NCI-H82 treated with DMSO at 0.1 percent for 48 hours (cell line): ENCODE measurements around the gene NME2.
"Not testable (repeated sequence)": the region's sequence is repeated elsewhere in the genome, so short reads cannot be mapped to it uniquely, and the experiment has no call there.

Source experiments
- DNase-seq: peaks from one replicate; lab custom pipeline; 2025; ENCODE audit not compliant: unreplicated experiment; lab: John Stamatoyannopoulos, UW

NME2 gene

DNA sequence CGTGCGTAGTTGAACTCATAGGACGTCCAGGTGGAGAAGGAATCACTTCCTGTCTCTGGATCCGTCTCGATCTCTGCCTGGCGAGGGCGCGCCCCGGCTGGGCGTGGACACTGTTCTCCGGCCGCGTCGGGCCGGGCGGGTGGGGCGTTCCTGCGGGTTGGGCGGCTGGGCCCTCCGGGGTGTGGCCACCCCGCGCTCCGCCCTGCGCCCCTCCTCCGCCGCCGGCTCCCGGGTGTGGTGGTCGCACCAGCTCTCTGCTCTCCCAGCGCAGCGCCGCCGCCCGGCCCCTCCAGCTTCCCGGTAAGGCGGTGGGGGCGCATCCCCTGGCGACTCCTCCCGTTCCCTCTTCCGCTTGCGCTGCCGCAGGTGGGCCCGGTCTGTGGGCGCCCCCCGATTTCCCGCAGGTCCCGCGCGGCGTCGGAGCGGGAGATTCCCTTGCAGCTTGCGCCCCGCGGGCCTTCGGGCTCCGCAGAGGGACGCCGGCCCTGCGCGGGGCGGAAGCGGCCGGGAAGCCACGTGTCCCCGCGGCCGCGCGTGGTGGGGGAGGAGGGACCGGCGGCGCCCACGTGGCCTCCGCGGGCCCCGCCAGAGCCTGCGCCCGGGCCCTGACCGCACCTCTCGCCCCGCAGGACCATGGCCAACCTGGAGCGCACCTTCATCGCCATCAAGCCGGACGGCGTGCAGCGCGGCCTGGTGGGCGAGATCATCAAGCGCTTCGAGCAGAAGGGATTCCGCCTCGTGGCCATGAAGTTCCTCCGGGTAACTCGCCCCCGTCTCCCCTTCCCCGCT lies at the start of gene NME2:
Gene NME2, plus strand, starts transcription at position 214 of the 789 bp plus-strand sequence. Its CDS starts 420 bp downstream, at position 634.
- DNase-seq = no peak

DNA sequence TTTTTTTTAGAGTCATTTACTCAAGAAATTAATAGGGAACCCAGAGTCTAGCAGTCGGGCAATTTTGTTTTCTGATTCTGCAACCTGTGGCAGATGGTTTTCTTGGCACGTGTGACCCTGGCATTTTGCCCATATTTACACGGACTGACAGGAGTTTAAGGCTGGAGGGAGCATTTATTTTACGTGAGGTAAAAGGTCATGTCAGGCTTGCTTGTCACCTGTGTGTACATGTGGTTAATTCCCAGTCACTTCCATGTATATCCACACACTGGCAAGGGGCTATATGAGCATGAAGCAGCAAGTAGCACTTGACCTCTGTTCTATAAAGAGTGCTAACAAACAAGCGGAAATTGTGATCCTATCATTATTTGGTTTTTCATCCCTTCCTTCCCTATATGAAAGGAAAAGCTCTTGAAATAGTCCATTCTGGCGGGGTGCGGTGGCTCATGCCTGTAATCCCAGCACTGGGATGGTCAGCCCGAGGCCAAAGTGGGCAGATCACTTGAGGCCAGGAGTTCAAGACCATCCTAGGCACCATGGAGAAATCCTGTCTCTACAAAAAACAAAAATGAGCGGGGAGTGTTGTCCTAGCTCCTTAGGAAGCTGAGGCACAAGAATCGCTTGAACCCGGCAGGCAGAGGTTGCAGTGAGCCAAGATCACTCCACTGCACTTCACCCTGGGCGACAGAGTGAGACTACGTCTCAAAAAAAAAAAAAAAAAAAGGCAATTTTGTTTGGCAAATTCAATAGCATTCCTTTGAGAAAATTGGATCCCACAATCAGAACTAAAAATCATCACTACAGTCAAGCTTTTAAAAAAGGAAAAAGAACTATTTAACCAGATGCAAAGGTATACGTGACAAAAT lies 47.6 kb upstream of the NME2 start:
- peak; percentile 59 for DNase-seq

DNA sequence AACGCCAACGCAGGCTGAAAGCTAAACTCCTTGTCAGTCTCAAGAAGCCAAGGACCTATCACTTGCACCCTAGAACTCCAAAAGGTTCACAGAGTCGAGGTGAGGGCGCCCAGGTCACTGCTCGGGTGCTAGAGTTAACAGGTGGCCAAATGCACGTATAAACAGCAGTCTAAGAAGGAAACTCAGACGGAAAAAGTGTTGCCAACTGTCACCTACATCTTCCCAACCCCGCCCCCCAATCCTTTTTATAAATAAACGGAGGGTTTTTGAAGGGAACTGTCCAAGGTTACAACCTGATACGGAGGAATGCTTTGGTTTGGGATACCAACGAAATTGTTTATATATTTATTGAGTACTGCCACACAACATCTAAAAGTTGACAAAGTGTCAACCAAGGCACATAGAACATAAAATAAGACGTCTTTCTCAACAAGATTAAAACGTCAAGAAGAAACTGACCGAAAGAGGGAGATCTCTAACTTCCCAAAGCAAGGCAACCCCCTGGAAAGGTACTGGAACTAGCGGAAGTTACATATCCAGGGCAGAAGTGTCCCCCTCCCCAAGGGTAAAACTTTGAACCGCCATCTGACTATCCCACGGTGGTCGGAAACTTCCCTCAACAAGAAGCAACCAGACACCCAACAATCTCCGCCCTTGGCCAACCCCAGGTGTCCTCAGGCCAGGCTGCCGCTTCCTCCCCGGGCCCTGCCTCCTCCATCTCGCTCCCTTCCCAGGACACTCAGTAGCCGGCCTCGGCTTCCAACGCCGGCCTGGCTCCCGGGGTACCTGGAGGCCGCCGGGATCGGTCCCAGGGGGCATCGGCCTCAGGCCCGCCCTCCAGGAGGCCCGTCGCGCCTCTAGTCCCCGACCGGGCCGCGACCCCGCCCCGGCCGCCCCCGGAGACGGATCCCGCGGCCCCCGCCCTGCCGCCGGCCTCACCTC lies 46.5 kb upstream of the NME2 start:
- DNase-seq = no peak

DNA sequence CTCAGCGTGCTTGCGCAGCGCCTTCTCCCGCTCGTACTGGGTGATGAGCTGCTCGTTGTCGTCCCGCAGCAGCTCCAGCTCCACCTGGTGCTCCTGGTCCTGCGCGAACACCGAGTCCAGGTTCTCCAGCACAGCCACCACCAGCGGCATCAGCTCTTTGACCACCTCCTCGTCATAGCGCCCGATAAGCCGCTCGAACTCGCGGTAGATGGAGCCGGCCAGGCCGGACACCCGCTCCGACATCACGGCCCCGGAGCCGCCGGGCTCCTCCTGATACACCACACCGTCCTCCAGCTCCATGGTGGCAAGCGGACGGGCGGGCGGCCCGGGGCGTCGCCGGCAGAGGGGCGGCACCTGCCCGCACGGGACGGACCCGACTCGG lies 45.9 kb upstream of the NME2 start:
- no peak for DNase-seq

DNA sequence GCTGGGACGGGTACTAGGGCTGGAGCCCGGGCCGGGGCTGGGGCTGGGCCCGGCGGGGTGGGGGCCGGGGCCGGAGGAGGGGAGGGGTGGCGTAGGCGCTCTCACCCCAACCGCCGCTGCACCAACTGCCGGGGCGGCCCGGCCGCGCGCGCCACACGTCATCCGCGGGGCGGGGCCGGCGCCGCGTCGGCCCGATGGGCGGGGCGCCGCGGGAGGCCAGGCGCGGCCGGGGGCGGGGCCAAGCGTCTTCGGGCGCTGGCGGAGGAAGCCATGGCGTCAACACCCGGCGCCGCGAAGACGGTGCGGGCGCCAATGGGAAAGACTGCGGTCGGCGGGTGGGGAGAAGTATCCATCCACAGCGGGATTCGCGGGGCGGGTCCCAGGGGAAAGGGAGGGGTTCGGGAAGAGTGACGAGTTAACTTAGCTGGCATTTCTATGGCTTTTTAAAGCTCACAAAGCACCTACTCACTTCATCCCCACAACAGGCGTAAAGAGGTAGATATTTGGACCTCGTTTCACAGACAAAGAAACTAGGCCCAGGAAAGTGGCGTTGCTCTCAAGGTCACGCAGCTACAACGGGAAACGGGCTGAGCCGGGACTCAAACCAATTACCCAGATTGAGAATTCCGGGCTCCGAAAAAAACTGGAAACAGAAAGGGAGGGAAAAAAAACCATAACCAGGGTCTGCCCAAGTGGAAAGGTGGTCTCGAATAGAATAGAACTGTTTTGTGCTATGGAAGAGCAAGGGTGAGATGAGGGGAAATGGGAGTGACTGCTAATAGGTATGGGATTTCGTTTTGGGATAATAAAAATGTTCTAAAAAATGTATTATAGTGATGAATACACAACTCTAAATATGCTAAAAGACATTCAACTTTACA lies 45.2 kb upstream of the NME2 start, which contains the start of gene SPAG9:
Gene SPAG9, minus strand, starts transcription at position 130 of the 881 bp plus-strand sequence. CDS start 212 bp downstream, outside the sequence.
- DNase-seq = peak; percentile 90

DNA sequence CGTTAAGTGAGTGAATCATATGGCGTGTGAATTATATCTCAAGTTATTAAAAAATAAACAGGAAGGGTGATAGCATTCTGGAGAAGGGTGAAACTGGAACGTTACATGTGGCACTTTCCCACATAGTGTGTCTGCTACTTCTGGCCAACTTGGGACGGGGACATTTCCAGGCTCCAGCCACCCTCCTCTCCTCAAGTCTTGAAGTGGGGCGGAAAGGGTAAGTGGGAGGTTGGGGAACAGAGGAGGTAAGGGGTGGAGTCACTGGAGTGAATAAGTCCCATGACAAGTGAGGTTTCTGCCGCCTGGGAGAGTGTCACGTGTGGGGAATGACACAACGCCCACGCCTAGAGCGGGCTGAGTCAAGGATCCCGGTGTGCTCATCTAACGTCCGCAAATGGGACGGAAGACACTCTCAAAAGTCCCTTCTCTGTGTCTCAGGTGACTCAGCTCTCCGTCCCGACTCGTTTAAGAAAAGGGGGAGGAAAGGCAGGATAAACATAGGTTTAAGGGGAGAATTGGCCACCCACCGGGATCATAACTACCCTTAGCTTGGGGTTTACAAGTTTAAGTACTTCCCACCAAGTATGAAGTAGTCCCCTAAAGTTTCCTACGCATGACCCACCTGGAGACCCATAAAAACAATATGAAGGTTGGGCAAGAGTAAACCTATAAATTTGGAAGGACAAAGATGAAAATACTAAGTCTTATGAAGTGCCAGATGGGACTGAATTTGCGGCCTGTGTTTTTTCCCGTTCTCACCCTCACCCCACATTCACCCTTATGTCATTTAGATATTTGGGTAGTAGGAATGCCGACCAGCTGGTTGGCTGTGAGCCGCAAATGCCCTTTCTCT lies 44.4 kb upstream of the NME2 start:
- no peak for DNase-seq

DNA sequence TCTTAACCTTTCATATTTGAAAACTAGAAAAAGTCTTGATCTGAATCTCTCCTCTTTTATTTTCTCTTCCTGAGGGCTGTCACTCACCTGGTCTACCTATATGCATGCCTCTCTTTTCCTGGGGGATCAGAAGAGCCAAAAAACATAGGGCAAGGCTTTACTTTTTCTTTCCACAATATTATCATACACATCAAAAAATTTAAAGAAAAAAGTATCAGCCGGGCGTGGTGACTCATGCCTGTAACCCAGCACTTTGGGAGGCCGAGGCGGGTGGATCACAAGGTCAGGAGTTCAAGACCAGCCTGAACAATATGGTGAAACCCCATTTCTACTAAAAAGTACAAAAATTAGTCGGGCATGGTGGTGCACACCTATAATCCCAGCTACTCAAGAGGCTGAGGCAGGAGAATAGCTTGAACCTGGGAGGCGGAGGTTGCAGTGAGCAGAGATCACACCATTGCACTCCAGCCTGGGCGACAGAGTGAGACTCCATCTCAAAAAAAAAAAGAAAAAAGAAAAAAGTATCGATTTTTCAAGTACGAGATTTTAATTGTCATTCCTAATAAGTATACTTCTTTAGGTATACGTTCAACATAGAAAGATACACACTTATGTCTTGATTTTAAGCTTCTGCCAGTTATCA lies 43.6 kb upstream of the NME2 start:
- not testable (repeated sequence) for DNase-seq

DNA sequence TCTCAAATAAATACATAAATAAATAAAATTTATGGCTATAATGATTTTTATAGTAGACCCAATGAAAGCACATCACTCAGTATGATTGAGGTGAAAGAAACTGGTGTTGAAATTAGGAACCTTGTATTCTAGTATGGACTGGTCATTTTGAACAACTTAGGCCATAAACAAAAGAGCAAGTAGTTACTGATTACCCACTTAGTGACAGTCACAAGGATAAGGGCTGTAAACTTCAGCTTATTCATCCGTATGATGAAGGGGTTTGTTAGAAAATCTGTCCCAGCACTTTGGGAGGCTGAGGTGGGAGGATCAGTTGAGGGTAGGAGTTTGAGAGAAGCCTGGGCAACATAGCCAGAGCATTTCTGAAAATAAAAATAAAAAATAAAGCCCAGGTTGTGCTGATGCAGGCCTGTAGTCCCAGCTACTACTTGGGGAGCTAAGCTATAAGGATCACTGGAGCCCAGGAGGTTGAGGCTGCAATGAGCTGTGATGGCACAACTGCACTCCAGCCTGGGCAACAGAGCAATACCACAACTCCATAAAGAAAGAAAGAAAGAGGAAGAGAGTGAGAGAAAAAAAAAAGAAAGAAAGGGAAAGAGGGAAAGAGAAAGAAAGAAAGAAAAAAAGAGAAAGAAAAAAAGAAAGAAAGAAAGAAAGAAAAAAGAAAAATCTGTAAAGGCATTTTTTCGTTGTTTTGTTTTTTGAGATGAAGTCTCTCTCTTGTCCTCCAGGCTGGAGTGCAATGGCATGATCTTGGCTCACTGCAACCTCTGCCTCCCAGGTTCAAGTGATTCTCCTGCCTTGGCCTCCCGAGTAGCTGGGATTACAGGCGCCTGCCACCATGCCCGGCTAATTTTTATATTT lies 41.3 kb upstream of the NME2 start:
- DNase-seq = no peak

DNA sequence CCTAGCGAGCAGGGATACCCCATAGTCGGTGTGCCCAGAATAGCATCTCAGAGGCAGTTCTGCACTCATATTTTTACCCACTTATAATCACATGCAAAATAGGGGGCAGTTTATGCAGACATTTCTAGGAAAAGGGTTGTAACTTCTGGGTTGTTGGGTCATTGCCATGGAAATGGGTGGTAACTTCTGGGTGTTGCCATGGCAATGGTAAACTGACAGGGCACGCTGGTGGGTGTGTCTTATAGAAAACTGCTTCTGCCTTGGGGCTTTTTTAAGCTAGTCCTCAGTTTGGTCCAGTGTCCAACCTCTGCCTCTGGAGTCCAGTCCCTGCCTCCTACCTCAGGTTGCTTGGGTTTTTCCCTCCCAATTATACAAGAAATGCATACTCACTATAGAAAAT lies 38.1 kb upstream of the NME2 start:
- no peak for DNase-seq

DNA sequence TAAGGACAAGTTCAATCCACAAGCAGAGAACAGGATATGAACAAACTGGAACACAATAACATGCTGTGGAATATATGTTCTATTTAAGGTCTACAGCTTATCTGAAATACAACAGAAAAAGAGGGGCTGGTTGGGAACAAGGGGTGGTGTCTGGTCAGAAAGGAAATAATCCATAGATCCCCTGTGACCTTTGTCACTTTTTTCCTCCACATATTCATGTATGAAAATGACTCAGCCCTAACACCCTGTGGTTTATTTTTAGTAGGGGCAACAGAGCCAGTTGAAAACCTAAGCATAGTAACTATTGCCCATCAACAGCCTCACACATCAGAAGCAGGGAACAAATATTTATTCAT lies 33.3 kb upstream of the NME2 start:
- DNase-seq = no peak

DNA sequence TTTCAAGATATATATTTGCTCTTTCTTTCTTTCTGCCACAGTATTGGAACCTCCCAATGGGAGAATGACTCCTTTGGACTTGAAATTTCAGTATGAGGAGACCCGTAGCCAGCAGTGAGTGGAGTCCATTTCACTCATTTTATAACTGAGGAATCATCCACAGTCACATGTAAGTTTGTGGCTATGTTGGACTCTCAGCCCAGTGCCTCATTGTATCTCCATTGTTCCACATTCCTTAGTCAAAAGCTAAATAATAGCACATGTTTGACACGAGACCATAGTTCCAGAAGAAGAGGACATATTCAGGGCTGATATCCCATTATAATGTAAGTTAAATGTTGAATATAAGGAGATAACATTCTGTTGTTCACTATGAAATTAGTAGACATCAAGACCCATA lies 32.8 kb upstream of the NME2 start:
- no peak for DNase-seq

DNA sequence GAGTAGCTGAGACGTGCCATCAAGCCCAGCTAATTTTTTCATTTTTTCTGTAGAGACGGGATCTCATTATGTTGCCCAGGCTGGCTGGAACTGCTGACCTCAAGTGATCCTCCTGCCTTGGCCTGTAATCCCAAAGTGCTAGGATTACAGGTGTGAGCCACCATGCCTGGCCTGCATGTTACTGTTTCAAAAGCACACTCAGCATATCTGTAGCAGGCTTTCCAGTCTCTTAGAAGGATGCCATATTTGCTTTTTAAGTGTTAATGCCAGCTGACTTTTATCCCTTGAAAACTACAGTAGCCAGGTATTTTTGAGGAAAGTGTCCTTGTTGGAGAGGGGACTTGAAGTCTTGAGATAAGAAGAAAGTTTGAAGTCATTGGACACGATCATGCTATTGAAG lies 30.3 kb upstream of the NME2 start:
- no peak for DNase-seq

DNA sequence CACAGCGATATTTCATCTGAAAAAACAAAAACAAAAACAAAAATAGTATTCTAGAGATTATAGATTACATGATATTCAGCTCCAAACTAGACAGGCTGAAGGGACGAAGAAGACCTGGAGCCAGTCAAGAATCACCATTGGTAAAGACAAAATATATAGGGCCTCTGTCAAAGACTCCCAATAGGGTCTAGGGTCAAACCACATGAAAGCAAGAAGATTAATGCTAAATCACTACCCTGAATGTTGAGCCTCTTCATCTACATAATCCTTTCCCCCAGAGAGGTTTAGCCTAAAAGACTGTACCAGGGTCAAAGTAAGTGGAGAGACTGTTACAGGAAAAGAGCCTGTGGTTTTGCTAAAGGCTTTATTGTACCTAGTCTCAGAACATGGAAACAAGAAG lies 23.6 kb upstream of the NME2 start:
- DNase-seq = peak; percentile 79

DNA sequence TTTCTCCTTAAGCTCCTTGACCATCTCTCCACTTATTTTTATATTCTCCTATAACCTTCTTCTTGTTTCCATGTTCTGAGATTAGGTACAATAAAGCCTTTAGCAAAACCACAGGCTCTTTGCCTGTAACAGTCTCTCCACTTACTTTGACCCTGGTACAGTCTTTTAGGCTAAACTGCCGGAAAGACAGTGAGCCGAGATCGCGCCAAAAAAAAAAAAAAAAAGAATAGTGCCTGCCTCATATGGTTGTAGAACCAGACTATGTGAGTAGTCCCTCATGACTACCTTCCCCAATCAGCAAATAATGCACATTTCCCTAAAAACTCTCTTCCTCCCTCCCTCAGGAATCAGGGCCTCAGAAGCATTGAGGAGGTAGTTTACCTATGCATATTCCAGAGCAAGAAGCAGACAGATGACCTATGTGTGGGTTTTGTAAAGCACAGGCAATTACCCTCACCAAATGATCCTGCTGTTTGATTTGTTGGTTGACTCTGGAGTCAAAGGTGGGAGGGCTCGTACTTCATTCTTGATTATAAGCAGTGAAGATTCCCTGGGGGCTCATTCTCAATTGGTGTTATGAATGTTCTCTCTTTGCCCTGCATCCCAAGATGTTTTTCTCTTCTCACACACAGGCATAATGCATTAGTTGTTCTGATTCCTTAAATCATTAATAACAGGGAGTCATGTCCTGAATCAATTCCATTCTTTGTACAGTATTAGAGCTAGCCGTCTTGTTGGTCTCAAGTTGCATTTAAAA lies 21.8 kb upstream of the NME2 start:
- DNase-seq = no peak

DNA sequence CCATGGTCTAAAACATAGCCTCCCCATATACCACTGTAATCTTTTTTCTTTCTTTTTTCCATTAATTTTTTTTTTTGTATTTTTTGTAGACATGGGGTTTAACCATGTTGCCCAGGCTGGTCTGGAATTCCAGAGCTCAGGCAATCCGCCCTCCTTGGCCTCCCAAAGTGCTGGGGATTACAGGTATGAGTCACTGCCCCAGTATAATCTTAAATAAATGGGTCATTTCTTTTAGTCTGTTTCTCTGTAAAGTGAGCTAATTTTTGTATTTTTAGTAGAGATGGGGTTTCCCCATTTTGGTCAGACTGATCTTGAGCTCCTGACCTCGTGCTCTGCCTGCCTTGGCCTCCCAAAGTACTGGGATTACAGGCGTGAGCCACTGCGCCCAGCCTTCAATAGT lies 18.6 kb upstream of the NME2 start:
- DNase-seq = no peak

DNA sequence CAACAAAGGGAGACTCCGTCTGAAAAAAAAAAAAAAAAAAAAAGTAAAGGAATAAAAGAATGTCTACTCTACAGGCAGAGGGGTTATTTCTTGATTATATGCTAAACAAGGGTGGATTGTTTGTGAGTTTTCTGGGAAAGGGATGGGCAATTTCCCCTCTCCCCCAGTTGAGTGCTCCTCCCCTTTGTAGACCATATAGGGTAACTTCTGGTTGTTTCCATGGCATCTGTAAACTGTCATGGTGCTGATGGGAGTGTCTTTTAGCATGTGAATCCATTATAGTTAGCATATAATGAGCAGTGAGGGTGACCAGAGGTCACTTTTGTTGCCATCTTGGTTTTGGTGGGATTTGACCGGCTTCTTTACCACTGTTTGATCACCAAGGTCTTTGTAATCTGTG lies 17.0 kb upstream of the NME2 start:
- DNase-seq = no peak

DNA sequence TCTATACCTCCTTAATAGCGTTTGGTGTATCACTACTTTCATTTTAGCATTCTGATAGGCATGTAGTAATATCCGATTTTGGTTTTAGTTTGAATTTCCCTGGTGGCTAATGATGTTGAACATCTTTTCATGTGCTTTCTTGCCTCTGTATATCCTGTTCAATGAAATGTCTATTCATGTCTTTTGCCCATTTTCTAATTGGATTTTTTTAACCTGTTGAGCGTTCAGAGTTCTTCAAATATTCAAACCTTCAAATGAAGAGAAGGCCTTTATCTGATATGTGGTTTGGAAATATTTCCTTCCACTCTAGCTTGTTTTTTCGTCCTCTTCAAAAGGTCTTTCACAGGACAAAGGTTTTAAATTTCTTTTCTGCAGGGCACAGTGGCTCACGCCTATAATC lies 15.3 kb upstream of the NME2 start:
- DNase-seq = no peak
